Measurements from ENCODE around the gene SLC34A3. TPM values are rescaled to one million over a fixed set of nuclear protein-coding genes. Genes with fewer than 3 reads are reported as not detected.

Gene SLC34A3
- total RNA-seq, 4 donors from 2014 or later = not detected

GRCh38 chr9:137280474-137281344 is 50.0 kb downstream of the SLC34A3 start:
- Histone ChIP-seq H3K27ac (replicated peaks in 1 of 4) (no peak overlapping the region), H3K4me3 (peak overlapping the region in 3 of 4 donors; percentile 1 to 20 (median 14)), H3K36me3 (peaks cover 0 to 29% (median 11%) of the 10 kb centered on the region in 4 donors), H3K4me1 (peaks cover 20 to 49% (median 41%) of the 10 kb centered on the region in 4 donors), H3K9me3 (no peaks in the 10 kb centered on the region), H3K27me3 (peaks cover 0 to 81% (median 4%) of the 10 kb centered on the region in 4 donors)
- TF ChIP-seq EP300 (IDR thresholded peaks at IDR 0.05) = no peak
- TF ChIP-seq, protein P1, sequence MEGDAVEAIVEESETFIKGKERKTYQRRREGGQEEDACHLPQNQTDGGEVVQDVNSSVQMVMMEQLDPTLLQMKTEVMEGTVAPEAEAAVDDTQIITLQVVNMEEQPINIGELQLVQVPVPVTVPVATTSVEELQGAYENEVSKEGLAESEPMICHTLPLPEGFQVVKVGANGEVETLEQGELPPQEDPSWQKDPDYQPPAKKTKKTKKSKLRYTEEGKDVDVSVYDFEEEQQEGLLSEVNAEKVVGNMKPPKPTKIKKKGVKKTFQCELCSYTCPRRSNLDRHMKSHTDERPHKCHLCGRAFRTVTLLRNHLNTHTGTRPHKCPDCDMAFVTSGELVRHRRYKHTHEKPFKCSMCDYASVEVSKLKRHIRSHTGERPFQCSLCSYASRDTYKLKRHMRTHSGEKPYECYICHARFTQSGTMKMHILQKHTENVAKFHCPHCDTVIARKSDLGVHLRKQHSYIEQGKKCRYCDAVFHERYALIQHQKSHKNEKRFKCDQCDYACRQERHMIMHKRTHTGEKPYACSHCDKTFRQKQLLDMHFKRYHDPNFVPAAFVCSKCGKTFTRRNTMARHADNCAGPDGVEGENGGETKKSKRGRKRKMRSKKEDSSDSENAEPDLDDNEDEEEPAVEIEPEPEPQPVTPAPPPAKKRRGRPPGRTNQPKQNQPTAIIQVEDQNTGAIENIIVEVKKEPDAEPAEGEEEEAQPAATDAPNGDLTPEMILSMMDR (IDR thresholded peaks at IDR 0.05) = peak in 1 of 3 experiments; percentile 41
- intact Hi-C loops (cut with DNase I) = no loop called here
- 70% methylated on average over 12 of the region's 85 CpGs for WGBS
- DNase-seq (ENCODE audit: extremely low spot score) = no peak

- H3K4me3 ChIP-seq = peak overlapping the region in 1 of 4 donors; percentile 14
- peaks cover 11 to 41% (median 33%) of the 10 kb centered on the region in 4 donors for H3K4me1 ChIP-seq
- TF ChIP-seq POLR2A (IDR thresholded peaks at IDR 0.05; ENCODE audit: low read depth) (no peak), POLR2AphosphoS5 (IDR thresholded peaks at IDR 0.05) (no peak), EP300 (IDR thresholded peaks at IDR 0.05) (no peak)
- TF ChIP-seq, protein P1 (IDR thresholded peaks at IDR 0.05) = no peak
- 80% methylated on average over 6 of the region's 39 CpGs for WGBS
- H3K27ac ChIP-seq (replicated peaks in 1 of 4) = no peak overlapping the region
- H3K36me3 ChIP-seq = peaks cover 0 to 29% (median 8%) of the 10 kb centered on the region in 4 donors
- H3K27me3 ChIP-seq = peaks cover 0 to 73% (median 4%) of the 10 kb centered on the region in 4 donors
- intact Hi-C loops (cut with DNase I) = no loop called here
- H3K9me3 ChIP-seq = no peaks in the 10 kb centered on the region
- DNase-seq (ENCODE audit: extremely low spot score) = no peak
These were observed 50.8 kb downstream of the SLC34A3 start for GRCh38 chr9:137281345-137282116.

Other genes starting within 250 kb of the SLC34A3 start
- under 1 TPM in 3 of 4 donors, not detected in 1; 0.11 to 0.42 (median 0.39) TPM for gene LCNL1, start 247.9 kb upstream of the SLC34A3 start, total RNA-seq
- gene PAXX, start 238.5 kb upstream of the SLC34A3 start, total RNA-seq = 10 to 100 TPM; 28.8 to 39.9 (median 37.8) TPM
- gene CLIC3, start 234.3 kb upstream of the SLC34A3 start, total RNA-seq = 1 to 10 TPM in 2 of 4 donors, not detected in 2; 1.4 to 2.5 TPM
- 10 to 100 TPM; 17.4 to 30.9 (median 21.6) TPM for gene ABCA2, start 202.7 kb upstream of the SLC34A3 start, total RNA-seq
- gene FUT7, start 198.8 kb upstream of the SLC34A3 start, total RNA-seq = under 1 TPM in 2 of 4 donors, not detected in 2; 0.32 to 0.83 TPM
- 100 to 1,000 TPM in 2 of 4 donors, 10 to 100 TPM in 2; 45.3 to 119 (median 91.5) TPM for gene NPDC1, start 184.7 kb upstream of the SLC34A3 start, total RNA-seq
- gene ENTPD2, start 176.8 kb upstream of the SLC34A3 start, total RNA-seq = 1 to 10 TPM in 2 of 4 donors, under 1 TPM in 2; 0.42 to 1.2 (median 1.0) TPM
- under 1 TPM in 3 of 4 donors, not detected in 1; 0.17 to 0.40 (median 0.26) TPM for gene SAPCD2, start 160.3 kb upstream of the SLC34A3 start, total RNA-seq
- 1 to 10 TPM; 3.6 to 5.8 (median 5.0) TPM for gene UAP1L1, start 153.4 kb upstream of the SLC34A3 start, total RNA-seq
- 10 to 100 TPM; 22.4 to 36.6 (median 27.0) TPM for gene MAN1B1, start 143.9 kb upstream of the SLC34A3 start, total RNA-seq
- gene DPP7, start 116.2 kb upstream of the SLC34A3 start, total RNA-seq = 100 to 1,000 TPM in 2 of 4 donors, 10 to 100 TPM in 2; 90.1 to 121 (median 104) TPM
- gene GRIN1, start 91.7 kb upstream of the SLC34A3 start, total RNA-seq = under 1 TPM in 3 of 4 donors, not detected in 1; 0.11 to 0.50 (median 0.19) TPM
- not detected for gene LRRC26, start 60.9 kb upstream of the SLC34A3 start, total RNA-seq
- not detected for gene TMEM210, start 58.8 kb upstream of the SLC34A3 start, total RNA-seq
- gene ANAPC2, start 42.3 kb upstream of the SLC34A3 start, total RNA-seq = 10 to 100 TPM; 18.7 to 28.7 (median 25.1) TPM
- gene SSNA1, start 42.2 kb upstream of the SLC34A3 start, total RNA-seq = 10 to 100 TPM; 58.2 to 99.5 (median 76.7) TPM
- 10 to 100 TPM in 1 of 4 donors, 1 to 10 TPM in 3; 4.1 to 12.6 (median 7.7) TPM for gene TPRN, start 30.2 kb upstream of the SLC34A3 start, total RNA-seq
- 10 to 100 TPM; 28.8 to 45.8 (median 34.8) TPM for gene TMEM203, start 25.3 kb upstream of the SLC34A3 start, total RNA-seq
- gene NDOR1, start 25.2 kb upstream of the SLC34A3 start, total RNA-seq = 10 to 100 TPM in 1 of 4 donors, 1 to 10 TPM in 3; 6.5 to 12.3 (median 8.0) TPM
- 1 to 10 TPM; 1.2 to 4.2 (median 2.4) TPM for gene RNF208, start 8.7 kb upstream of the SLC34A3 start, total RNA-seq
- under 1 TPM in 3 of 4 donors, not detected in 1; 0.33 to 0.45 (median 0.40) TPM for gene CYSRT1, start 5.7 kb upstream of the SLC34A3 start, total RNA-seq
- not detected for gene RNF224, start 3.4 kb upstream of the SLC34A3 start, total RNA-seq
- 100 to 1,000 TPM; 227 to 469 (median 304) TPM for gene TUBB4B, start 10.4 kb downstream of the SLC34A3 start, total RNA-seq
- gene STPG3, start 20.4 kb downstream of the SLC34A3 start, total RNA-seq = not detected
- gene NELFB, start 24.4 kb downstream of the SLC34A3 start, total RNA-seq = 10 to 100 TPM; 26.6 to 73.2 (median 48.8) TPM
- 1 to 10 TPM; 5.0 to 9.2 (median 7.3) TPM for gene TOR4A, start 46.8 kb downstream of the SLC34A3 start, total RNA-seq
- gene NRARP, start 71.4 kb downstream of the SLC34A3 start, total RNA-seq = 10 to 100 TPM in 1 of 4 donors, 1 to 10 TPM in 3; 2.9 to 10.3 (median 7.2) TPM
- 10 to 100 TPM in 3 of 4 donors, 1 to 10 TPM in 1; 8.3 to 22.3 (median 14.2) TPM for gene EXD3, start 192.3 kb downstream of the SLC34A3 start, total RNA-seq
- gene NOXA1, start 192.5 kb downstream of the SLC34A3 start, total RNA-seq = 1 to 10 TPM; 2.1 to 4.0 (median 3.0) TPM
- not detected for gene ENTPD8, start 210.5 kb downstream of the SLC34A3 start, total RNA-seq
- 10 to 100 TPM; 41.9 to 71.0 (median 58.9) TPM for gene NSMF, start 228.4 kb downstream of the SLC34A3 start, total RNA-seq